ENCODE results near the gene ALDH4A1.

DNA sequence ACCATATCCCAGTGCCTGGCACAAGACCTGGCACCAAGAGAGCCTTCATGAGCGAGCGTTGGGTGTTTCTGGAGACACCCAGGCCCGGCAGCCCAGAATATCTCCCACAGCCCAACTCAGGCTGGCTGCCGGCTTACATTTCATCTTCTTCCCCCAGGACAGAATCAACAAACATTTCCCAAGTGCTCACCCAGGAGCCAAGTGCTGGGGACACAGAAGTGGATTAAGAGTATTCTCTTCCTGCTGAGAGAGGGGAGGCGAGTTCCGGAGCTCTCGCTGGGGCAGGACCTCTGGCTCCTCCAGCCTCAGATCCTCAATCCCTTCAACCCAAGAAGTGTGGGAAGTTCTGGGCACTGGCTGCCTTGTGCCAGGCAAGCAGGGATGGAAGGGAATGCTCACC is 30.5 kb upstream of the ALDH4A1 start:
- TF ChIP-seq CTCF (IDR thresholded peaks at IDR 0.05; ENCODE audit: insufficient read depth, low read depth, low read length) (no peak), EZH2 (IDR thresholded peaks at IDR 0.05; ENCODE audit: insufficient read depth, low read length) (no peak)

Measured in astrocyte (in vitro differentiated cells and primary cell).